GM18873 (cell line): Measurements from ENCODE around the gene MTA2.
"Not testable (repeated sequence)": the region's sequence is repeated elsewhere in the genome, so short reads cannot be mapped to it uniquely, and the experiment has no call there.

Experiments
- ATAC-seq: cut with Tn5 transposase; IDR thresholded peaks from one replicate; pipeline ENCODE4 v1.9.1; 2021; ENCODE audit warnings: mild to moderate bottlenecking, moderate library complexity, moderate number of reproducible peaks; ENCODE audit not compliant: unreplicated experiment, low FRiP score

Gene MTA2

GRCh38 chr11:62601372-62602140 is at the start of gene MTA2:
MTA2 (minus strand) TSS chr11:62601865; CDS start chr11:62601450, 415 bp downstream.
- peak; percentile 65 for ATAC-seq

GRCh38 chr11:62650283-62650682 is 48.6 kb upstream of the MTA2 start:
- ATAC-seq, result not testable (repeated sequence)

- no peak for ATAC-seq
Measured at GRCh38 chr11:62649486-62649885, 47.8 kb upstream of the MTA2 start.

GRCh38 chr11:62648967-62649364 is 47.3 kb upstream of the MTA2 start:
- no peak for ATAC-seq

GRCh38 chr11:62648185-62648966 is 46.7 kb upstream of the MTA2 start:
- no peak for ATAC-seq

GRCh38 chr11:62647609-62648005 is 45.9 kb upstream of the MTA2 start:
- no peak for ATAC-seq

- no peak for ATAC-seq
Measured at GRCh38 chr11:62646825-62647608, 45.4 kb upstream of the MTA2 start.

- ATAC-seq, result peak; percentile 71
Measured at GRCh38 chr11:62645946-62646824, 44.5 kb upstream of the MTA2 start, which contains the start of gene GANAB. GANAB (minus strand) TSS chr11:62646613; CDS start chr11:62646599, 14 bp downstream.

GRCh38 chr11:62645671-62645945 is 43.9 kb upstream of the MTA2 start:
- no peak for ATAC-seq

GRCh38 chr11:62644220-62644619 is 42.6 kb upstream of the MTA2 start:
- no peak for ATAC-seq

- ATAC-seq, result no peak
Measured at GRCh38 chr11:62632492-62632891, 30.8 kb upstream of the MTA2 start.

- ATAC-seq, result no peak
Measured at GRCh38 chr11:62627713-62628112, 26.0 kb upstream of the MTA2 start.

- ATAC-seq, result no peak
Measured at GRCh38 chr11:62622476-62623089, 20.9 kb upstream of the MTA2 start.

GRCh38 chr11:62621567-62622470 is 20.2 kb upstream of the MTA2 start, which contains the start of gene B3GAT3:
B3GAT3 (minus strand) TSS chr11:62621986; CDS start chr11:62621947, 39 bp downstream.
- ATAC-seq, result peak; percentile 81

- no peak for ATAC-seq
Measured at GRCh38 chr11:62621027-62621566, 19.4 kb upstream of the MTA2 start.

- ATAC-seq, result not testable (repeated sequence)
Measured at GRCh38 chr11:62616957-62617356, 15.3 kb upstream of the MTA2 start.

GRCh38 chr11:62615521-62615920 is 13.9 kb upstream of the MTA2 start:
- no peak for ATAC-seq

GRCh38 chr11:62614275-62614674 is 12.6 kb upstream of the MTA2 start:
- no peak for ATAC-seq
